GM21825 (cell line): ENCODE results near the gene C12orf50.
"Not testable (repeated sequence)": the region's sequence is repeated elsewhere in the genome, so short reads cannot be mapped to it uniquely, and the experiment has no call there.

Experiments
- ATAC-seq: cut with Tn5 transposase; IDR thresholded peaks from one replicate; pipeline ENCODE4 v1.9.1; 2021; ENCODE audit warnings: mild to moderate bottlenecking, moderate library complexity; ENCODE audit not compliant: unreplicated experiment

The C12orf50 gene

DNA sequence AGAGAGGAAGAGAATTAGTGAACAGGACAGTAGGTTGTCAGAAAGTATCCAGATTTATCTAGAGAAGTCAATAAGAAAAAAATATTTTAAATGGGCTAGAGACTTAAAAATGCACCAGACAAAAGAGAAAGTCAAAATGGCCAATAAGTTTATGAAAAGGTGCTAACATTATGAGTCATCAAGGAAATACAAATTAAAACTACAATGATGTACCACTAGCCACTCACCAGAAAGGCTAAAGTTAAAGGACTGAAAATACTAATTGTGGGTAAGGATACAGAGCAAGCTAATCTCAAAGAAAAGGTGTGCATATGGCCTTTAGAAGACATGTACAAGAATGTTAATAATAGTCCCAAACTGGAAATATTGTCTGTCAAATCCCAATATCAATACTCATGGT lies 37.7 kb downstream of the C12orf50 start:
- no peak for ATAC-seq

DNA sequence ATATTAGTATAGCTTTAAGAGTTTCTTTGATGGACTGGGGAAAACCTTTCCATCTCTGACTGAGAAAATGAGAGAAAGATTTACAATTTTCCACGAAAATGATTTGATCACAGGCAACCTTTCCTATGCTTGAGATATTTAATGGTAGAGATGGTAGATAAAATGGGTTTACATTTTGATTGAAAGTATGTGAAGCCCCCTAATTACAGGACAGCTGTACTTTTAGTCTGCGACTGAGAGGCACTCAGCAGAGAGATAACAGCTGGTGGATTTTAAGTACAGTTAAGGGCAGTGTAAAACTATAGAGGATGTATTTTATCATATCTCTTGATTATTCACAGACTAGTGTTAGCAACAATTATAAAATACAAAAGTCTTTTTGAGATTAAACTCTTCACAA lies 40.7 kb downstream of the C12orf50 start:
- ATAC-seq: no peak

DNA sequence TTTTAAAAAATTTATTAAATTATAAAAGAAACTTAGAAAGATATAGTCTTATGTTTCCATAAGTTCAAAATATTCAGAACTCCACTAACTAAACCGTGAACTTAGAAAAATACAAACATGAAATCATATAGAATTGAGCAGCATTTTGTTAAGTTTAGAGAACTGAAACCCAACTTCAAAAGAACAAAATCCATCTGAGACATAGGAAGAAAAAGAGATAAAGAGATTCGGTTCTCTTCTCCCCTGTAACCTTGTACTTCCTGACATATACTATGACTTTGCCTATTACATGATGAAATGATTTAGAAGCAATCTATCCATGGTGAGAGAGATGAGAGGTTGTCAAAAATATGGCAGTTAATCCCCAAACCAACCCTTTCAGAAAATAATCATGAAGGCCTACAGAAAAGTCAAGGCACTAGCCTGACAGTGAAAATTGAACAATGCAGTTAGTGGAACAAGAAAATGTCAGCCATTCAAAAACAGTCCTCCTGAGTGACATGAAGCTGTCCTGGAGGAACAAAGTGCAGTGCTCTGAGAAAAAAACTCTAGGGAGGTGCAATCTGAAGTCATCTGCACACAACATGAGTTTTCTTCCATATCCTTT lies 44.0 kb downstream of the C12orf50 start:
- ATAC-seq: no peak

- ATAC-seq: no peak
Observed at GRCh38 chr12:87982208-87982607, 47.0 kb downstream of the C12orf50 start.

GRCh38 chr12:87981495-87981894 lies 47.7 kb downstream of the C12orf50 start:
- ATAC-seq: no peak

DNA sequence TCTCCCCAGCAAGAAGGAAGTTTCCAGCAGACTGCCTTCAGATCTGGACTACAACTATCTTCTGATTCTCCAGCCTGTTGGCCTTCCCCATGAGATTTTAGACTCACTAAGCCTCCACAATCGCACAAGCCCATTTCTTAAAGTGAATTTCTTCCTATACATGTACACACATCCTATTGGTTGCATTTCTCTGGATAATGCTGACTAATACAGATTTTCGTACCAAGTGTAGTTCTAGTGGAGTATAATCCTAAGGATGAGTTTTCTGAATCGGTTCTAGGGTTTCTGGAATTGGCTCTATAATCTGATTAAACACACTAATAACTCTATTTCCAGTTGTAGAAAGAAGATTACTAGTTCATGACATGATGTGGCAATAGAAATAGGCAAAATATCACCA lies 53.3 kb downstream of the C12orf50 start:
- no peak for ATAC-seq

DNA sequence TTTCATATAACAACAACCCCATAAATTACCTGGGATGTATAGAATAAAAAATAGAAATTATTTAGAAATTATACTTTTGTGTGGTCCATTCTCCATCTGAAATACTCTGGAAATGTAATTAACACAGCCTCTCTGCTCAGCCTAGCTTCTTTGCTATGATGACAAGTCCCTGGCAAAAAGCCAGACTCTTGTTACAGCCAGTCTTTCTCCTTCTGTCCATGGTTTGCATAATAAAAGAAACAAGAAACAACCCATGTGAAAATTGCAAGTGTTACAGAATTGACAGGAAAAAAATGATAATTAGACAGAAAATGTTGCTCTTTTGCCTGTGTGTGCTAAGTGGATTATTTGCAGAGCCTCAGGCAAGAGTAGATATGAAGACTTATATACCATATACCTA lies 61.3 kb downstream of the C12orf50 start:
- ATAC-seq: no peak

- no peak for ATAC-seq
Observed at GRCh38 chr12:87960566-87960965, 68.6 kb downstream of the C12orf50 start.

DNA sequence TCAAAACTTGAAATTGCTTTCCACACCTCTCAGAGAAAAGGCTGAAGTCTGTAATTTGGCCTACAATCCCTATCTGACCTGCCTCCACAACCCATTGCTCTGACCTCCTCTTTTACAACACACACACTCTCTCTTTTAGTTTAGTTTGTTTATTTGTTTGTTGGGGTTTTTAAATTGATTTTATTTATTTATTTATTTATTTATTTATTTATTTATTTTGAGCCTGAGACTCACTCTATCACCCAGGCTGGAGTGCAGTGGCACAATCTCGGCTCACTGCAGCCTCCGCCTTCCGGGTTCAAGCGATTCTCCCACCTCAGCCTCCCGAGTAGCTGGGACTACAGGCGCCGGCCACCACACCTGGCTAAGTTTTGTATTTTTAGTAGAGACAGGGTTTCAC lies 75.2 kb downstream of the C12orf50 start:
- not testable (repeated sequence) for ATAC-seq

DNA sequence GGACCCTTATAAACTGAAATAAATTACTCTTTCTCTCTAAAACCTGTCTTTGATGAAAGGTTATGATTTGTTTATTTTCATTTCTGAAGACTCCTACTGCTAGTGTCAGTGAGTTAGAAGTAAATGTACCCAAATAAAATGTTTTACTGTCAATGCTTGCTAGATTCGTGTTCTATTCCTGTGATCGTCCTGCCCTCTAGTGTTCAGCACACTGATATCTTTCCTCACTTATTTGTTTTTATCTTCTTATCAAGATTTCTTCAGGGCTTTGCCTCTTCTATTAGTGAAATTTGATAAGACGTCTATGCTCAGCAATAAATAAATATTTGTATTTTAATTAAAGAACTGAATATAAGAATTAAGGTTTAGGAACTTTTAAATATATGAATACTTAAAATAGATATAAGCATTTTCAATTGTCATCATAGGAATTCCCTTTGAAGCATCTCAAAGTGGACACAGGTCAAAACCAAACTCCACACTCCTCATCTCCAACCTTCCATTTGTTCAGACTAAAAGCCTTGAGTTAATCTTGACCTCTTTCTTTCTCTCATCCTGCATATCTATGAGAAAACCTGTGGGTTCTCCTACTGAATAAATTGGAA lies 75.8 kb downstream of the C12orf50 start:
- no peak for ATAC-seq

GRCh38 chr12:87952850-87953249 lies 76.4 kb downstream of the C12orf50 start:
- ATAC-seq: no peak

GRCh38 chr12:87952223-87952622 lies 77.0 kb downstream of the C12orf50 start:
- no peak for ATAC-seq

DNA sequence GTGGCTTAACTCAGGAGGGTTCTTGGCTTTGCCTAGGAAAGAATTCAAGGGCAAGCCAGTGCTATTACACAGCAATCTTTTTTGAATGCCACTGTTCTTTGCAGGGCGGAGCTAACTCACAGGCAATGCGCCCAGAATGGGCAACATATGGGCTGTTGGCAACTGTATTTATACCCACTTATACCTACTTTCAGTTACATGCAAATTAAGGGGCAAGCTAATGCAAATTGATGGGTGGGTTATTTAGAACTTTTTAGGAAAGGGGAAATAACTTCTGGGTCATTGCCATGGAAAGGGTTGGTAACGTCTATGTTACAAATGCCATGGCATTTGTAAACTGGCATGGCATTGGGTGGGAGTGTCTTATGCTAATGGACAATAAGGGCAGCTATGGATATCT lies 85.4 kb downstream of the C12orf50 start:
- no peak for ATAC-seq

- no peak for ATAC-seq
Observed at GRCh38 chr12:87943023-87943422, 86.2 kb downstream of the C12orf50 start.

DNA sequence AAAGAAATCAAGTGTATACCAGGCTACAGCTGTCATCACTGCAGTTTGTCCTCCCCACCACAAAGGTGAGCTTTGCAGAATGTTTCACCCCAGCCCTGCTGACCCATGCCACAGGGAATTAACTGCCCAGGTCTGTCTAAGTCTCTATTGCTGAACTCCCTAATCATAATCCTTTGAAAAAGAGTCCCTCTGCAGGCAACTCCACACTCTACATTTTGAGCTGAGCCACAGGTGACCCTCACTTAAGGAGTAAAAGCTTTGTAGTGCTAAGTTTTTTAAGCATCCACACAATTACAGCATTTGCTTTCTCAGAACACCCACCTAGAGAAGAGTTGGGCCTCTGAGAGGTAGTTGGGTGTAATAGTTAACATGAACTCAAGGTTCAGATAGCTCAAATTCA lies 90.0 kb downstream of the C12orf50 start:
- no peak for ATAC-seq

GRCh38 chr12:87935216-87935615 lies 94.0 kb downstream of the C12orf50 start:
- no peak for ATAC-seq

DNA sequence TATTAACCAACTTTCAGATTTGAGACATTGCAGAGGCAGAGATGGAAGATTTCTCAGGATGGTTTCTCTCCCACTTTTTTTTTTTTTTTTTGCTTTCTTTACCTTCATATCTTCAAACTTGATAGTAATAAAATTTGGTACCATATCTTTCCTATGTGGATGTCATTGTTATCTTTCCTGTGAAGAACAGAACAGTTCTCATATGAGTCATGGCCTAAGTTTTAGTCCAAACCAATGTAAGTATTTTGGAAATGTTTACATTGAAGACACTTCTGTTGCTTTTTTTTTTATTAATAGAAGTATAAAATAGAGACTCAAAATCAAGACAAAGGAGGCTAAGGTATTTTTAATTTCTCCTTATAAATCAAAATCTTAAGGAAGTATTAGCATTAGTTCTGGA lies 95.2 kb downstream of the C12orf50 start:
- ATAC-seq: no peak

- no peak for ATAC-seq
Observed at GRCh38 chr12:87931812-87932211, 97.4 kb downstream of the C12orf50 start.

DNA sequence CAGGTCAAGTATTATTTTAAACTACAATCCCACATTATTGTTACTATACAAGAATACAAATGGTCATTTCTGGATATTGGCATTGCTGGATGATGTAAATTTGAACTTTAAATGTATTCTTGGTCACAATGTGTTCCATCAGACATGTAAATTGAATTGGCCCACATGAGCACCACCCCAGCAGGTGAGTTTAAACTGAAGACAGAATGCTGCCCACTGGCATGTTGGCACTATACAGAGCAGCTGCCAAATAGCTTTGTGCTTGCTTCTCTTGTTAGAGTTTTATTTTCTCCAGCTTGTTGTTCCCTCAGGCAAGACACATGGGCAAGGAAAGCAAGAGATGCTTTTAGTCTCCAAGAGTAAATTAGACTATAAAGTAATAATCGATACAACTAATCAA lies 98.6 kb downstream of the C12orf50 start:
- no peak for ATAC-seq
